PC-9 (cell line): Measurements from ENCODE around the gene SP110.

ENCODE experiments used
- EZH2 ChIP-seq: fragments of 200-600 bp; sonication (generic); IDR thresholded peaks from 2 replicates; pipeline ENCODE4 v1.8.0; 2017; ENCODE audit warnings: antibody characterized with exemption, low read depth
- TF ChIP-seq, protein P1 (sequence below): fragments of 200-600 bp; sonication (generic); conservative IDR thresholded peaks from 2 replicates; pipeline ENCODE4 v1.6.1; 2017; ENCODE audit warnings: mixed run types, antibody characterized with exemption, mild to moderate bottlenecking, moderate library complexity

DNA sequence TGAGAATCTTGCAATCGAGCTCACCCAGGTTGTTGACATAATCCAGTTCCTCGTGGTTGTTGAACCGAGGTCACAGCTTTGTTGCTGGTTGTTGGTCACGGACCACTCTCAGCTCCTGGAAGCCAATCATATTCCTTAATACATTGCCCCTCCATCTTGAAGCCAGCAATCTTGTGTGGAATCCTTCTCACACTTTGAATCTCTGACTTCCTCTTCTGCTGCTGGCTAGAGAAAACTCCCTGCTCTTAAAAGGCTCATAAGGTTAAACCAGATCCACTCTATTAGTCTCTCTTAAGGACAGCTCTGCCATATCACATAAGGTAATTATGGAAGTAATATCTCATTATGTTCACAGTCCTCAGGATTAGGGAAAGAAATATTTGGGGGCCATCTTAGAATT lies 46.9 kb upstream of the SP110 start:
- TF ChIP-seq, protein P1, sequence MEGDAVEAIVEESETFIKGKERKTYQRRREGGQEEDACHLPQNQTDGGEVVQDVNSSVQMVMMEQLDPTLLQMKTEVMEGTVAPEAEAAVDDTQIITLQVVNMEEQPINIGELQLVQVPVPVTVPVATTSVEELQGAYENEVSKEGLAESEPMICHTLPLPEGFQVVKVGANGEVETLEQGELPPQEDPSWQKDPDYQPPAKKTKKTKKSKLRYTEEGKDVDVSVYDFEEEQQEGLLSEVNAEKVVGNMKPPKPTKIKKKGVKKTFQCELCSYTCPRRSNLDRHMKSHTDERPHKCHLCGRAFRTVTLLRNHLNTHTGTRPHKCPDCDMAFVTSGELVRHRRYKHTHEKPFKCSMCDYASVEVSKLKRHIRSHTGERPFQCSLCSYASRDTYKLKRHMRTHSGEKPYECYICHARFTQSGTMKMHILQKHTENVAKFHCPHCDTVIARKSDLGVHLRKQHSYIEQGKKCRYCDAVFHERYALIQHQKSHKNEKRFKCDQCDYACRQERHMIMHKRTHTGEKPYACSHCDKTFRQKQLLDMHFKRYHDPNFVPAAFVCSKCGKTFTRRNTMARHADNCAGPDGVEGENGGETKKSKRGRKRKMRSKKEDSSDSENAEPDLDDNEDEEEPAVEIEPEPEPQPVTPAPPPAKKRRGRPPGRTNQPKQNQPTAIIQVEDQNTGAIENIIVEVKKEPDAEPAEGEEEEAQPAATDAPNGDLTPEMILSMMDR, result no peak
- TF ChIP-seq EZH2, result no peak
